NCI-H510A (cell line): ENCODE data around the gene SOS1.
"Not testable (repeated sequence)": the region's sequence is repeated elsewhere in the genome, so short reads cannot be mapped to it uniquely, and the experiment has no call there.

Source experiments
- DNase-seq: peaks from one replicate; lab custom pipeline; 2025; lab: John Stamatoyannopoulos, UW

The SOS1 gene

DNA sequence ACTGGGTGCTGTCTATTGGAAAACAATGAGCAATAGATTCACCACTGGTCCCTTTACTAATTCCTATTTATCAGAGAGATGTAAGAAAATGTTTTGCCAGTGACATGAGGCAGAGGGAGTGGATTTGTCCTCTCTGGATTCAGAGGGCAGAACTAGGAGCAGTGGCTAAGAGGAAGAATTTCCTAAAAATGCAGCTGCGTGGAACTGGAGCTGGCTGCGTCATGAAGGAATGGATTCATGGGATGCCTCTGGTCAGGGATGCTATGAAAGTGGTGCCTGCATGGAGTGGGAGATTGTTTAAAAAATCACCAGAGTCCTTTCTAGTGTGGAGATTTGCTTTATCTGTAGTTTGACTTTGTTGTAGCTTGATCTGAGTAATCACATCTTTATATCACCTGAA is 152.8 kb downstream of the SOS1 start:
- no peak for DNase-seq

DNA sequence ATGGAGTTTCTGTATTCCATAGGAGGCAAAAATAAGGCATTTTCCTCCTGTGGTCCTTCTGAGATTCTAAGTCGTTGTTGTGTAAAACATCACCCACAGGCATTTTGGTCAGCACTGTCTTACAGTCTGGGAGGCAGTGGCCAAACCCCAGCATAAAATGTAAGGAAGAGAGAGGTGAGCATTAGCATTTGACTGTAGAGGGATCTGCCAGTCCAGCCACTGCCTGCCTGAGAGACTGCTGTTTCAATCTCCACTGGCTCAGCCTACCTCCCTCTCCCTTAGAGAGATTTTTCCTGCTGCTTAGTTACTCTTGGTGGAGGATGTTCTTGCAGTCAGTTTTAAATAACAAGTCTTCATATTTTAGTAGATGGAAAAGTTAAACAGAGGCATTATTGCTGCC is 154.2 kb downstream of the SOS1 start:
- no peak for DNase-seq

DNA sequence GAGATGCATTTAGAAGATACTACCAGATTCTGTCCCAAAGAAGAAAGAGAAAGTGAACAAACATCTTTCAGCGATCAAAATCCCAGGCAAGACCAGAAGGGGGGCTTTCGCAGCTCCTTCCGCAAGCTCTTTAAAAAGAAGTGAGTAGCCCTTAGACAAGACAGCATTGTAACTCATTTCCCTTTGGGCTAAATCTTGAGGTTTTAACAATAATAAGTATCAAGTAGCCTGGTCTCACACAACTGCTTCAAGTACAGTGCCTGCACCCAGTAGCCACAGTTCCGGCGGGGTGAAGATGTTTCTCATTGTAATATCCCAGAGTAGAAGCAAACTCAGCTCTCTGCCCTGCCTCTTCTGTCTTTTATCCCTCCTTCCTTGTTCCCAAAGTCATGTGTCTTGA is 154.8 kb downstream of the SOS1 start:
- no peak for DNase-seq

DNA sequence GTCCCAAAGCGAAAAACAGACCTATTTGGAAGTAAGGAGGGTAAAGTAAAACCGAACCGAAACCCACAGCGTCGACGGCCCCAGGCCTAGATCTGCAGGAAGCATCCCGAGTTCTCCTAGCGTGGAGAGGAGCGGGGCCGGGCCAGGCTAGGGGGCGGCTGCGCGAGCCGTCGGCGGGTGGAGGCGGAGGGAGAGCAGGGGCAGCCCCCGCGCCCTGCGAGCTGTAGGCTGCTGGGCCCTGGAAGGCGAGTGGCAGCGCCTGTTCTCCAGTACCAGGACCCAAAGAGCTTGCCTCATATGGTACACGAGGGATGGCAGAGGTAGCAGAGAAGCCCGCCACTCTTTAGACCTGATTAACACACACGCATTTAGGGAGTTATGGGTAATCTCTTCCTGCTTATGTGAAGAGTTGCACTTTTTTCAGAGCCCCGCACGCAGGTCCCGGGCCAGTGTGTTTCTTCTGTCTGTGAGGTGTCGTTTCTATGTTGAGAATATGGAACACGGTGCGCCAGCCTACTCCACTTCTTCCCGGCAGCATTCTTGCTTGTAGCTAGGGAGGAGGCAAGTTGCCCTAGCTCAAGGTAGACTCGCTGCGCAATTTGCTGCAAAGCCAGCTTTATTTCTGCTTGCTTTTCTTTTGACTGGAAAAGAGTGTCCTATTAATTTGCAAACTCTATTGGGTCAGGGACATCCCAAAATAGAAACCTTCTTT is 160.1 kb downstream of the SOS1 start:
- no peak for DNase-seq

DNA sequence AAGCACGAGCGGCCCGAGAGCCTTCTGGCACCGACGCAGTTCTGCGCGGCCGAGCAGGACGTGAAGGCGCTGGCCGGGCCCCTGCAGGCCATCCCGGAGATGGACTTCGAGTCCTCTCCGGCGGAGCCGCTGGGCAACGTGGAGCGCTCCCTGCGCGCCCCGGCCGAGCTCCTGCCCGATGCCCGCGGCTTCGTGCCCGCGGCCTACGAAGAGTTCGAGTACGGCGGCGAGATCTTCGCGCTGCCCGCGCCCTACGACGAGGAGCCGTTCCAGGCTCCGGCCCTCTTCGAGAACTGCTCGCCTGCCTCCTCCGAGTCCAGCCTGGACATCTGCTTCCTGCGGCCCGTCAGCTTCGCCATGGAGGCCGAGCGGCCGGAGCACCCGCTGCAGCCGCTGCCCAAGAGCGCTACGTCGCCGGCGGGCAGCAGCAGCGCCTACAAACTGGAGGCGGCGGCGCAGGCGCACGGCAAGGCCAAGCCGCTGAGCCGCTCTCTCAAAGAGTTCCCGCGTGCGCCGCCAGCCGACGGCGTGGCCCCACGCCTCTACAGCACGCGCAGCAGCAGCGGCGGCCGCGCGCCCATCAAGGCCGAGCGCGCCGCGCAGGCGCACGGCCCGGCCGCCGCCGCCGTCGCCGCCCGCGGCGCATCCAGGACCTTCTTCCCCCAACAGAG is 160.8 kb downstream of the SOS1 start:
- DNase-seq = peak; percentile 81

DNA sequence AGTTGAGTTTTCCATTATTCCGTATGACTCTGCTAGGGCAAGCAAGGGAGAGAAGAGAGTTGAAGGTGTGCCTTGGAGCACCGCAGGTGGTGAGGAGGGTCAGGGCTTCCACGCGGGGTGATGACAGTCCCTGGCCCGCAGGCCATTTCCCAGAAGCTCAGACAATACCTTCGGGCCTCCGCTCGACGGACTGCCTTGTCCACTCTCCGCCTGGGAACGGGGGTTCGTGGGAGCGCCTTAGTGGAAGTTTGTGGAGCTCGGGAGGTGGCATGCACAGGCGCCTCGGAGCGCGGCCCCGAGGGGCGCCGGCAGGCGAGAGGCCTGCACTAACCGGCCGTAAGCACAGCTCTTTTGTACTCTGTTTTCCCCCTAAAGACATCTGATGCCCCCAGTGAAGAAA is 161.4 kb downstream of the SOS1 start:
- no peak for DNase-seq

DNA sequence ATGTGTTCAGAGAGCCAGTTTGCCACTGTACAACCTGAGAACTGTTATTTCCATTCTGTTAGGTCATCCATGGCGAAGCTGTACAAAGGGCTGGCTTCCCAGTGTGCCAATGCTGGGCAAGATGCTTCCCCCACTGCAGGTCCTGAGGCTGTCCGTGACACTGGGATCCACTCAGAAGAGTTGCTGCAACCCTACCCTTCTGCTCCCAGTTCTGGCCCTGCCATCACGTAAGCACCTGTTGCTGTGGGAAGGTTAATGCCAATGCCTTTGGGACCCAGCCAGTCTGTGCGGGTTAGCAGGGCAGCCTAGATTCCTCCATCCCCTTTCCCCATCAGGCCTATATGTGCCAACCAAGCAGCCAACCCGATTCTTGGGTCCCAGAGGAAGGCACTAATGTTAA is 162.9 kb downstream of the SOS1 start:
- DNase-seq = no peak

DNA sequence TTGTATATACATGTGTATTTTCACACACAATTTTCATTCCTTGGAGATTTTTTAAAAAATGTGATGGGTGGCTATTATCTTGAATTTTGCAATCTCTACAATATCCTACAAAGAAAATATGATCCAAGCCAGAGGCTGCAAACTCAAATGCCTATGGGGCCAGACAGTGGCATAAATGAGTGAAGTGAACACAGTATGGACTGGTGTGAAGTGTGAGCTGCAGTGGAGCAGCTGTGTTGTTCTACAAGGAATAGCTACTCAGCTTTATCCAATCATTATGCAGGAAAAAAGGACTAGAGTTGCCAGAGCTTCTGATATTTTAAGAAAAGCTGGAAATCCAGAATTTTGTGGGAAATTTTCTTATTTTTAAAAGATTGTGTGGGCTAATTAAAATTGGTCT is 169.1 kb downstream of the SOS1 start:
- no peak for DNase-seq

DNA sequence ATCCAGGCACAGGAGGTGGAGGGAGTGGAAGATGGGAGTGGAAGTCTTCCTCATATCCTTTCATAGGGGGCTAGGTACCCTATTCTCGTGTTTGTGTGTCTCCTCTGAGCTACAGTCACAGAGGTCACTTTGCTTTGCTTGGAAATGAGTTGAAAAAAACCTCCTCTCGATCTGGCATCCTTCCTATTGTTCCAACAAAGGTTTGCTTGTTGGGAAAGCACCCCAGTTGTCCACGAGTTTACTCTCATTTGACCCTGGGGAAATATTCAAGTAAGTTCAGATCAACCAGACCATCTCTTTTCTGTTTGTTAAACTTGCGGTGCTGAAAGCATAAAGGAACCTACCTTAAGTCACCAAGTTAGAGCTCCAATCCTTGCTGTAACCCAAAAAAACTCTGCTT is 171.9 kb downstream of the SOS1 start:
- DNase-seq = no peak

DNA sequence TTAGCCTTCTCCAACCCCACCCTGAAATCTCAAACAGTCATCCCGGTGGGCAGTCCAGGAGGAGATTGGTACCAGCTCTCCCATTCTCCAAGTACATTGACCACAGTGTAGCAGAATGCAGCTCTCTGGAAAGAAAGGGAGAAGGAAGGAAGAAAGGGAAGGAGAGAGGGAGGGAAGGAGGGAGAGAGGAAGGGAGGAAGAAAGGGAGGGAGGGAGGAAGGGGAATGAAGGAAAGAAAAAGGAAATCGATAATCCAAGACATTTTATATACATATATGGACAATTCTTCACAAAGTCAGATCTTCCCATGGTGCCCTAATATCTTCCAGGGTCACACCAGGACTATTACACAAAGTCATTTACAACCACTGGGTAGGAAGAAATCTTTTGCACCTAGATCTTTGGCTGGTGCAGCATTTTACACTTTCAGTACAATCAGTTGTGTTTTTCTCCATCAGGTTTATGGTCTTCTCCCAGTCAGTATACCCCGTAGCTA is 172.4 kb downstream of the SOS1 start:
- DNase-seq = no peak

DNA sequence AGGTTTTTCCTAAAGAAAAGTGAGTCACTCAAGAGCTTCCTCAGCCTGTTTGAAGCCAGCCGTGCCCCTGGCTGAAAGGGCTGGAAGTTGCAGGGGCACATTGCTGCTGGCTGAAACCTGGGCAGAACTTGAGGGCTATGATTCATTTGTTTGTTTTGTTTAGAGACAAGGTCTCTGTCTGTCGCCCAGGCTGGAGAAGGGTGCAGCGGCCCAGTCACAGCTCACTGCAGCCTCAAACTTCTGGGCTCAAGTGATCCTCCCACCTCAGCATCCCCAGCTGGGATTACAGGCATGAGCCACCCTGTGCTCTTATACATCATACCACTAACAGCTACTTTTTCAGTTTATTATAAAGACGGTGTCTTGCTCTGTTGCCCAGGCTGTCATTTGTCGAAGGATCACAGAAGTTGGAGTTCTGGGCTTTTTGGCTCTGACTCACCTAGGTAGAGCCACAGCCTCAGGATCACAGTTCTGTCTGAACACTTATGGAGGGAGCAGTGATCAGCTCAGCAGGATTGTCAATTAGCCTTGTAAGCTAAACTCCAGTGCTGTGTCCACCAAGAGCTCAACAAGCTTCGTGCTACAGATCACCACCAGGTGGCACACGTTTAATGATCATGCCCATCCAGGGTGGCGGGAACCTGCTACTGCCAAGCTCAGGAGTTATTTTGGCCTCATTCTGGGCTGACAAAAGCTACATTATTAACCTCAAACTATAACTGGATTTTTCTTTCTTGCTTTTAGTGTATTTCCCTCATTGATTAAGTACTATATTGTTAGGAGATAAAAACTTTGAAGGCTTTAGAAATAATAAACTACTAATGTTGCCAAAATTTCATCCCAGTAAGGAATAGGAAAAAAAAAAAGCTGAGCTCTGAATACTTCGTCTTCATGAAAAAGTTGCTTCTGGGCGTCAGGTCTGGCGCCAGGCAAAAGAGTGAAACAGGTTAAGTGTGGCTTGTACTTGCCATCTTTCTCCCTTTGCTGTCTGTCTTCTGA is 173.3 kb downstream of the SOS1 start:
- peak; percentile 81 for DNase-seq

DNA sequence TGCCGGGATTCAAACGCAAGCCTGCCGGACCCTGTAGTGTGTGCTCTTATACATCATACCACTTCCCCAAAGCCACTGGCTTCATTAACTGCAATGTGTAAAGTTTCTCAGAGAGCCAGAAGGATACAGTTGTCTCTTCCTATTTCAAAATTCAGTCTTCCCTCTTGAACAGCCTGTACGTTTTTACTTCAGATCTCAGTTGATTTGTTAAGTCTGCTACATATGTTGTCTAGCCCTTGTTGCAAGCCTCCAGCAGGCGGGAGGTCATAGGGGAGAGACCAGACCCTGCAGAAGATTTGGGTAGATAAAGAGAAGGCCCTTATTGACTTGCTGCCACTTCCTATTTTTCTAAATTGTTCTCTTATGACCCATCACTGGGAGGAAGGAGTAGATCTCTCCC is 174.9 kb downstream of the SOS1 start:
- DNase-seq = no peak

DNA sequence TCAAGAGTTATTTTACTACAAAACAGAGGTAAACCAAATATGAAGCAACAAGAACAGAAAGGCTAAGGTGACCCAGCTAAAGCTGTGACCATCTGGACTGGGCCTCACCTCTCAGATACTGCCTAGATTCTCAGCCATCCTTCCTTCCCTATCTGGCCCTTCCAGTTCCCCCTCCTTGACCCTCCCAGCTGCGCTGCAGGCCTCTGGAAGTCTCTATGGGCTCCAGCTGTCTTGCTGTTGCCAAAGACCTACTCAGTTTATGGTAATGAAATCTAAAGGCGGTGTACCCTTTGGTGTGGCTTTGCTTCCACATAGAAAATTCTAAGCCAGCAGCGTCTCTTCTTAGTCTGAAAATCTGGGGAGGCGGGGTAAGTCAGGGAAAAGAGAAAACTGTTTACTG is 175.5 kb downstream of the SOS1 start:
- no peak for DNase-seq

DNA sequence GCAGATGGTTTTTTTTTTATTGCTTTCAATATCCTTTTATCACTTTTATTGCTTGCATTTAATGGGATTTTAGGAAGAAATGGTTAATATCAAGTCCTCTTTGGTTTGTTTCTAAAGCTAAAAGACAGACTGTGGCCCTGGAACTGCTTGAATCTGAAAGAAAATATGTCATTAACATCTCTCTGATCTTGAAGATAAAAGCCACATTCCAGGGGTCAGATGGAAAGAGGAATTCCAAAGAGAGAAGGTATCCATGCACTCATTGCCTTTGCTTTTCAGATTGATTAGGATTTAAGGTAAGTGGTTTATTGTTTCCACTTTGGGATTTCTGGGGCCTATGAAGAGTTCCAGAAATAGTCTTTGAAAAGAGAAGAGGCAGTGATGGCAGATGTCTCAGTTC is 177.1 kb downstream of the SOS1 start:
- DNase-seq = no peak

DNA sequence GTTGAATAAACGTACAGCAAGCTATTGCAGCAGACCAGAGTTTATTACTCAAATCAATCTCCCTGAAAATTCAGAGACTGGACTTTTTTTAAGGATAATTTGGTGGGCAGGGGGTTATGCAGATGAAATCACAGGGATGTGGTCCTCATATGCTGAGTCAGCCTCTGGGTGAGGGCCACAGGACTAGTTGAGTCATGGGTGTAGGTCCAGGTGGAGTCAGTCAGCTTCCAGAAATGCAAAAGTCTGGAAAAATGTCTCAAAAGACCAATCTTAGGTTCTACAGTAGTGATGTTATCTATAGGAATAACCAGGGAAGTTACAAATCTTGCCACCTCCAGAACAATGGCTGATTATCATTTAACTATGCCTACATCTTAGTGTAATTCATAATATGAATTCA is 180.1 kb downstream of the SOS1 start:
- DNase-seq = no peak

DNA sequence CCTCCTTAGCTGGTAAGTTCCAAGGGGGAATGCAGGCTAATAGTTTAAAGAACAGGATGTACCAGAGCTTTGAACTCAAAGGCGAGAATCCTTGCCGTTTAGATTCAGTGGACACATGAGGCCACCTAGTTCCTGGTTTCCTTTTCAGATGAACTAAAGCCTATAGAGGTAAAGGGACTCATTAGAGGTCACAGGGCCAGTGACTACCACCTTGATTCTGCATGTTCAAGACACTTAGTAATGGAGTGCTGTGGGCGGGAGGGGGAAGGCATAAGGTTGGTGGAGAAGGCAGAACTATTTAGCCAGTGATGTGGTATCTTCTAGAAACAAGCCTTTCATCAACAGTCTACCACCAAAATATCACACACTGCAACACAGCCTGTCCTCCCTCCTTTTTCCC is 183.3 kb downstream of the SOS1 start:
- no peak for DNase-seq

DNA sequence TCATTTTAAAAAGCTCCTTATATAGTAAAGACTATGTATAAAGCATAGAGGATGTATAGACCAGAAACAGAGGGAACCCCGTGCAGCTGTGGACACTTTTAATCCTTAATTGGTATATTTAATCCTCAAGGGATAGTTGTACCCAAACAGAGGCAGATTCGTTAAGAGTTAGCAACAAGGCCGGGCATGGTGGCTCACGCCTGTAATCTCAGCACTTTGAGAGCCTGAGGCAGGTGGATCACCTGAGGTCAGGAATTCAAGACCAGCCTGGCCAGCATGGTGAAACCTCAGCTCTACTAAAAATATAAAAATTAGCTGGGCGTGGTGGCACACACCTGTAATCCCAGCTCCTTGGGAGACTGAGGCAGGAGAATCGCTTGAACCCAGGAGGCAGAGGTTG is 184.3 kb downstream of the SOS1 start:
- DNase-seq = not testable (repeated sequence)

DNA sequence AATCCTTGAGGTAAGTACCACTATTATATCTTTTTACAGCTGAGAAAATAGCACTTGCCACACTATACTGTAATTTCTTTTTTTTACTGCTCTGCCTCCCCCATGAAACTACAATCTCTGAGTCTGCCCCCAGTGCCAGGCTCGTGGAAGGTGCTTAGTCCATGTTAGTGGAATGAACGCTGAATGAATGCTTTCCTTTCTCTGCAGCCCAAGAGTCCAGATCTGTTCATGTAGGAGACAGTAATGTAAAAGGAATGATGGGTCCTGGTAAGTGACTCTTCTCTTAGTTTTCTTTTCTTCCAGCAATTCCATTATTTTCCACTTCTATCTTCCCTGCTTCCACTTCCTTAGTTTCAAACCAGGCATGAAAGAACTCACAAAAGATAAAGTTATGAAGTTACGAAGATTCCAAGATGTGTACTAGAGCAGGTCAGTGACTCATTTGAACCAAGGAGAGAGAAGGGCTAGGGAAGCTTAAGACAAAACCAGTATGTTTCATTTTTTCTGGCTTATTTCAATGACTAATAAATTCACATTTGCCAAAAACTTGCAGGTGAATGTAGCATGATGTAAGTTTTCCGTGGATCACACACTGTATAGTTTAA is 185.2 kb downstream of the SOS1 start:
- no peak for DNase-seq

DNA sequence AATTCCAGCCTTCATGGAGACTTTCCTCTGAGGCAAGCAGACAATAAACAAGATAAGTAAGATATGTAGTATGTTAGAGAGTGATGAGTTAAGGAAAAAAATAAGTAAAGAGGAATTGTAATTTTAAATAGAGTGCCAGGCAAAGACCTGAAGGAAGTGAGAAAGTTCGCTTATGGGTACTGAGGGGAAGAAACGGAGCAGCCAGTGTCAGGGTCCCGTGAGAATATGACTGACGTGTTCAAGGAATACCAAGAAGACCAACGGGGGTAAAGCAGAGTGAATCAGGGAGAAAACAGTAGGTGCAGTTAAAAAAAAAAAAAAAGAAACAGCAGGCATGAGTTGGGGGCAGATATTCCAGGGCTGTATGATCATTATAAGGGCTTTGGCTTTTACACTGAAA is 186.1 kb downstream of the SOS1 start:
- DNase-seq = no peak

DNA sequence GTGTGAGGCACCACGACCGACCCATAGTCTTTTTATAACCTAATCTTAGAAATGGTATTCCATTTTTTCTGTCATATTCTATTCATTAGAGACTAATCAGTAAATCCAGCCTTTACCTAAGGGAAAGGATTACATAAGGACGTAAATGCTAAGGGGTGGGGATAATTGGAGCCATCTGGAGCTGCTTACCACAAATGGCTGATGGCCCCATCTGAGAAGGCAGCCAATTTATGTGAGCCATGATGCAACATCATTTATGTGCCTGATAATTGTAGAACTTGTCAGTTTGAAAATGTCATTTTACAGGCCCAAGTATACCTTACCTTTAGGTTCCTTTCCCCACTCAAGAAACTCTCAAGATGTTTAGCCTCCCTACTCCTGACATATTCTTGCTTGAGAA is 187.2 kb downstream of the SOS1 start:
- DNase-seq = no peak

DNA sequence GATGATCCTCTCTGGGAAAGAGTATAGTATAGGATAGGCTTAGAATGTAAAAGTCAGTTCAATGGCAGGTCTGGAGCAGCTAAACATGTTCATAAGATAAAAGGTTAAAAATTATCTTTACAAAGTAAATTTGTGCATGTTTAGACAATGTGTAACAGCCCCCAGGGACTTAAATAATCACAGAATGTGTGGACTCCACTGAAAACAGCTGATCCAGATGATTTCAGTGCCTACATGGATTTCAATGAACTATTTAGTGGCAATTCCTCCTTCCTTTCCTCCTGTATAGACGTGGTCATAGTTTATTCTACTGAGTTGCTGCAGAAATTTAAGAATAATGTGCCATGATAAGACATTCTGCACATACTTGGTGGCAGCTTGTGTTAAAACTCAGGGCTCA is 188.3 kb downstream of the SOS1 start:
- no peak for DNase-seq
